ENCODE data around the gene CCDC40. TPM values are rescaled to one million over a fixed set of nuclear protein-coding genes. Genes with fewer than 3 reads are reported as not detected.

The CCDC40 gene
- total and polyA plus RNA-seq, 9 of the 15 experiments (the other 6 are each of a cell fraction or from before 2014, with no cell fraction given): 0.07 to 0.33 TPM; not detected in 7

DNA sequence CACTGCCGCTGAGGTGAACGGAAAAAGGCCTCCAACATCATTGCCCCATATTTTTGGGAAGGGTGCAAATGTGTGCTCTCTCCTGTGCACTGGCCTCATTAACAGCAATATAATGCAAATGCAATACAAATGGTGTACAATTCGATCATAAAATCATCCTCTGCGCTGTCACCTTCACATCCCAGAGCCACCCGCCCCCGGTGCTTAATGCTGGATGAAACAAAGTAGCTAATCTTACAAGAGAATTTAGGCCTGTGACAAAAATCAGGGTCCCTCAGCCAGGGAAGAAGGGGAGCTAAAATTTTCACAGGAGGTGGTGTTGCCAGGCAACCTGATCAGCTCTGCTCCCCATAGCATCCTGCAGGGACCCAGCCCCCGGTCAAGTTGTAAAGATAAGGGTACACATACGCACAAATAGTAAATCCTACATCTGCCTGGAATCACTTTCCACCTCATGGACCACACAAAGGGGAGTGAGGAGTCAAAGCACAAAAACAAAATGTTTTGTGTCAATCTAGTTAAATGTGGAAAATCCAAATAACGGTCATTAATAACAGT, 3.7 kb upstream of the CCDC40 start:
- no peak overlapping the region for H3K4me3 ChIP-seq

More for the DNA sequence above, 3.7 kb upstream of the CCDC40 start:
- H3K9me3 ChIP-seq (replicated peaks; ENCODE audit: control insufficient read depth, insufficient read depth, low read depth, low read length): no peaks in the 10 kb centered on the region
- H3K79me2 ChIP-seq (ENCODE audit: control insufficient read depth, insufficient read depth, low read length): no peaks in the 10 kb centered on the region
- H3K4me1 ChIP-seq (replicated peaks in 1 of 2; ENCODE audit: control insufficient read depth in 2 of 2, insufficient read depth in 2 of 2, low read length in 2 of 2): peaks cover 0 to 21% of the 10 kb centered on the region in 2 experiments; a peak in 3 of 5 replicates
- no TSS peak for BruUV-seq (replicated peaks)
- no peak overlapping the region for H2AFZ ChIP-seq (ENCODE audit: low read depth, low read length)
- ATAC-seq (no peak), DNase-seq (ENCODE audit: extremely low read depth in 1 of 4, low spot score in 3 of 4) (no peak), FAIRE-seq (no peak)
- H3K36me3 ChIP-seq (ENCODE audit: control insufficient read depth, insufficient read depth, low read length): no peaks in the 10 kb centered on the region
- peaks cover 5% of the 10 kb centered on the region for H4K20me1 ChIP-seq (replicated peaks; ENCODE audit: control insufficient read depth, insufficient read depth, low read length)
- intact Hi-C loops (cut with micrococcal nuclease) (no loop called here), in situ Hi-C loops (cut with MboI) (no loop called here)
- CTCF ChIA-PET (ENCODE audit: low intra/inter-chr PET ratio): no interaction called here
- peaks cover 5% of the 10 kb centered on the region for H3K9me1 ChIP-seq (ENCODE audit: control insufficient read depth, insufficient read depth, low read length)
- H3K27me3 ChIP-seq (ENCODE audit: control insufficient read depth in 2 of 2, insufficient read depth in 2 of 2, low read length in 2 of 2): peaks cover 61 to 80% of the 10 kb centered on the region in 2 experiments
- POLR2A ChIA-PET: interaction anchor here (0.6 to 0.7 kb wide), 3 partner anchors 115 to 983 kb away, joined by 3 read pairs; no protein-coding TSS in a partner anchor
- 5% methylated on average over 9 of the region's 9 CpGs for WGBS (ENCODE audit: insufficient coverage, low coverage, missing lambda C conversion rate)
- no peak overlapping the region for H3K4me2 ChIP-seq (ENCODE audit: insufficient read depth, low read length)
- peak; percentile 24; the same call in 1 of the 2 replicates for TF ChIP-seq RFX1 (IDR thresholded peaks at IDR 0.05)
- no peak for TF ChIP-seq GTF2E2 (tag; IDR thresholded peaks at IDR 0.05)
- TF ChIP-seq, protein P1, sequence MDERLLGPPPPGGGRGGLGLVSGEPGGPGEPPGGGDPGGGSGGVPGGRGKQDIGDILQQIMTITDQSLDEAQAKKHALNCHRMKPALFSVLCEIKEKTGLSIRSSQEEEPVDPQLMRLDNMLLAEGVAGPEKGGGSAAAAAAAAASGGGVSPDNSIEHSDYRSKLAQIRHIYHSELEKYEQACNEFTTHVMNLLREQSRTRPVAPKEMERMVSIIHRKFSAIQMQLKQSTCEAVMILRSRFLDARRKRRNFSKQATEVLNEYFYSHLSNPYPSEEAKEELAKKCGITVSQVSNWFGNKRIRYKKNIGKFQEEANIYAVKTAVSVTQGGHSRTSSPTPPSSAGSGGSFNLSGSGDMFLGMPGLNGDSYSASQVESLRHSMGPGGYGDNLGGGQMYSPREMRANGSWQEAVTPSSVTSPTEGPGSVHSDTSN (CRISPR knock-in tag; IDR thresholded peaks at IDR 0.05; ENCODE audit: low read depth): no peak
- TF ChIP-seq, protein P1 (tag; conservative IDR thresholded peaks at IDR 0.05; ENCODE audit: low read depth): no peak
- TF ChIP-seq, protein P2, sequence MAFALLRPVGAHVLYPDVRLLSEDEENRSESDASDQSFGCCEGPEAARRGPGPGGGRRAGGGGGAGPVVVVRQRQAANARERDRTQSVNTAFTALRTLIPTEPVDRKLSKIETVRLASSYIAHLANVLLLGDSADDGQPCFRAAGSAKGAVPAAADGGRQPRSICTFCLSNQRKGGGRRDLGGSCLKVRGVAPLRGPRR (CRISPR knock-in tag; IDR thresholded peaks at IDR 0.05): no peak
- TF ChIP-seq, protein P3, sequence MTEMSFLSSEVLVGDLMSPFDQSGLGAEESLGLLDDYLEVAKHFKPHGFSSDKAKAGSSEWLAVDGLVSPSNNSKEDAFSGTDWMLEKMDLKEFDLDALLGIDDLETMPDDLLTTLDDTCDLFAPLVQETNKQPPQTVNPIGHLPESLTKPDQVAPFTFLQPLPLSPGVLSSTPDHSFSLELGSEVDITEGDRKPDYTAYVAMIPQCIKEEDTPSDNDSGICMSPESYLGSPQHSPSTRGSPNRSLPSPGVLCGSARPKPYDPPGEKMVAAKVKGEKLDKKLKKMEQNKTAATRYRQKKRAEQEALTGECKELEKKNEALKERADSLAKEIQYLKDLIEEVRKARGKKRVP (CRISPR knock-in tag; IDR thresholded peaks at IDR 0.05): no peak
- TF ChIP-seq, protein P4, sequence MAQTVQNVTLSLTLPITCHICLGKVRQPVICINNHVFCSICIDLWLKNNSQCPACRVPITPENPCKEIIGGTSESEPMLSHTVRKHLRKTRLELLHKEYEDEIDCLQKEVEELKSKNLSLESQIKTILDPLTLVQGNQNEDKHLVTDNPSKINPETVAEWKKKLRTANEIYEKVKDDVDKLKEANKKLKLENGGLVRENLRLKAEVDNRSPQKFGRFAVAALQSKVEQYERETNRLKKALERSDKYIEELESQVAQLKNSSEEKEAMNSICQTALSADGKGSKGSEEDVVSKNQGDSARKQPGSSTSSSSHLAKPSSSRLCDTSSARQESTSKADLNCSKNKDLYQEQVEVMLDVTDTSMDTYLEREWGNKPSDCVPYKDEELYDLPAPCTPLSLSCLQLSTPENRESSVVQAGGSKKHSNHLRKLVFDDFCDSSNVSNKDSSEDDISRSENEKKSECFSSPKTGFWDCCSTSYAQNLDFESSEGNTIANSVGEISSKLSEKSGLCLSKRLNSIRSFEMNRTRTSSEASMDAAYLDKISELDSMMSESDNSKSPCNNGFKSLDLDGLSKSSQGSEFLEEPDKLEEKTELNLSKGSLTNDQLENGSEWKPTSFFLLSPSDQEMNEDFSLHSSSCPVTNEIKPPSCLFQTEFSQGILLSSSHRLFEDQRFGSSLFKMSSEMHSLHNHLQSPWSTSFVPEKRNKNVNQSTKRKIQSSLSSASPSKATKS (CRISPR knock-in tag; IDR thresholded peaks at IDR 0.05): no peak
- TF ChIP-seq, protein P5, sequence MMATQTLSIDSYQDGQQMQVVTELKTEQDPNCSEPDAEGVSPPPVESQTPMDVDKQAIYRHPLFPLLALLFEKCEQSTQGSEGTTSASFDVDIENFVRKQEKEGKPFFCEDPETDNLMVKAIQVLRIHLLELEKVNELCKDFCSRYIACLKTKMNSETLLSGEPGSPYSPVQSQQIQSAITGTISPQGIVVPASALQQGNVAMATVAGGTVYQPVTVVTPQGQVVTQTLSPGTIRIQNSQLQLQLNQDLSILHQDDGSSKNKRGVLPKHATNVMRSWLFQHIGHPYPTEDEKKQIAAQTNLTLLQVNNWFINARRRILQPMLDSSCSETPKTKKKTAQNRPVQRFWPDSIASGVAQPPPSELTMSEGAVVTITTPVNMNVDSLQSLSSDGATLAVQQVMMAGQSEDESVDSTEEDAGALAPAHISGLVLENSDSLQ (IDR thresholded peaks at IDR 0.05): no peak
- TF ChIP-seq MBD2 (IDR thresholded peaks at IDR 0.05; ENCODE audit: borderline replicate concordance, low read depth): no peak
- H3K9ac ChIP-seq (ENCODE audit: insufficient read depth in 1 of 2, low read depth in 2 of 2, low read length in 2 of 2): no peak overlapping the region
- no peak overlapping the region for H3K27ac ChIP-seq (ENCODE audit: extremely low read depth, low read depth, low read length)

Measured in K562 (cell line).